GM21381 (cell line): ENCODE results near the gene FAF2.

Experiments used
- ATAC-seq: cut with Tn5 transposase; IDR thresholded peaks from one replicate; pipeline ENCODE4 v1.9.1; 2021; ENCODE audit warnings: mild to moderate bottlenecking, moderate library complexity; ENCODE audit not compliant: unreplicated experiment

The FAF2 gene

GRCh38 chr5:176500511-176500910 lies 52.3 kb downstream of the FAF2 start:
- no peak for ATAC-seq

- ATAC-seq, result no peak
Measured at GRCh38 chr5:176501333-176501732, 53.1 kb downstream of the FAF2 start.

GRCh38 chr5:176503496-176503895 lies 55.3 kb downstream of the FAF2 start:
- no peak for ATAC-seq

GRCh38 chr5:176507911-176508310 lies 59.7 kb downstream of the FAF2 start:
- no peak for ATAC-seq

GRCh38 chr5:176508603-176509002 lies 60.4 kb downstream of the FAF2 start:
- ATAC-seq, result no peak

GRCh38 chr5:176513788-176514187 lies 65.6 kb downstream of the FAF2 start:
- ATAC-seq, result no peak

- ATAC-seq, result no peak
Measured at GRCh38 chr5:176514244-176514950, 66.2 kb downstream of the FAF2 start.

GRCh38 chr5:176515396-176515795 lies 67.2 kb downstream of the FAF2 start:
- no peak for ATAC-seq

- no peak for ATAC-seq
Measured at GRCh38 chr5:176517053-176517661, 69.0 kb downstream of the FAF2 start.

- ATAC-seq, result no peak
Measured at GRCh38 chr5:176519810-176520720, 71.9 kb downstream of the FAF2 start.

GRCh38 chr5:176521286-176521685 lies 73.1 kb downstream of the FAF2 start:
- ATAC-seq, result no peak

- no peak for ATAC-seq
Measured at GRCh38 chr5:176521699-176522263, 73.6 kb downstream of the FAF2 start.

GRCh38 chr5:176524138-176524537 lies 76.0 kb downstream of the FAF2 start:
- ATAC-seq, result no peak

GRCh38 chr5:176524987-176525386 lies 76.8 kb downstream of the FAF2 start:
- ATAC-seq, result no peak

- ATAC-seq, result no peak
Measured at GRCh38 chr5:176525677-176526076, 77.5 kb downstream of the FAF2 start.

GRCh38 chr5:176526462-176526861 lies 78.3 kb downstream of the FAF2 start:
- ATAC-seq, result no peak

- no peak for ATAC-seq
Measured at GRCh38 chr5:176527246-176528222, 79.3 kb downstream of the FAF2 start.

- no peak for ATAC-seq
Measured at GRCh38 chr5:176528301-176528700, 80.1 kb downstream of the FAF2 start.

GRCh38 chr5:176528761-176529115 lies 80.6 kb downstream of the FAF2 start:
- ATAC-seq, result no peak

- ATAC-seq, result no peak
Measured at GRCh38 chr5:176529116-176529740, 81.0 kb downstream of the FAF2 start.
